ENCODE results near the gene NFATC1.

The NFATC1 gene

GRCh38 chr18:79405019-79405780 is 9.5 kb downstream of the NFATC1 start:
- no peak for DNase-seq (ENCODE audit: low read depth in 3 of 3)

GRCh38 chr18:79405781-79406575 is 10.2 kb downstream of the NFATC1 start:
- peak; percentile 51 to 76 (median 76) for DNase-seq (ENCODE audit: low read depth in 3 of 3)

- no peak for DNase-seq (ENCODE audit: low read depth in 3 of 3)
Measured at GRCh38 chr18:79406708-79407107, 11.0 kb downstream of the NFATC1 start.

- no peak for DNase-seq (ENCODE audit: low read depth in 3 of 3)
Measured at GRCh38 chr18:79409313-79409712, 13.6 kb downstream of the NFATC1 start.

- DNase-seq (ENCODE audit: low read depth in 3 of 3): no peak
Measured at GRCh38 chr18:79410171-79410641, 14.5 kb downstream of the NFATC1 start.

GRCh38 chr18:79410731-79411613 is 15.2 kb downstream of the NFATC1 start:
- no peak for DNase-seq (ENCODE audit: low read depth in 3 of 3)

- no peak for DNase-seq (ENCODE audit: low read depth in 3 of 3)
Measured at GRCh38 chr18:79411614-79412526, 16.1 kb downstream of the NFATC1 start.

- DNase-seq (ENCODE audit: low read depth in 3 of 3): no peak
Measured at GRCh38 chr18:79413025-79413424, 17.3 kb downstream of the NFATC1 start.

GRCh38 chr18:79413426-79413825 is 17.7 kb downstream of the NFATC1 start:
- no peak for DNase-seq (ENCODE audit: low read depth in 3 of 3)

- no peak for DNase-seq (ENCODE audit: low read depth in 3 of 3)
Measured at GRCh38 chr18:79413901-79414300, 18.2 kb downstream of the NFATC1 start.

GRCh38 chr18:79416022-79416676 is 20.4 kb downstream of the NFATC1 start:
- DNase-seq (ENCODE audit: low read depth in 3 of 3): no peak

GRCh38 chr18:79416677-79417052 is 20.9 kb downstream of the NFATC1 start:
- no peak for DNase-seq (ENCODE audit: low read depth in 3 of 3)

GRCh38 chr18:79418236-79418635 is 22.5 kb downstream of the NFATC1 start:
- DNase-seq (ENCODE audit: low read depth in 3 of 3): no peak

- DNase-seq (ENCODE audit: low read depth in 3 of 3): no peak
Measured at GRCh38 chr18:79418642-79419041, 22.9 kb downstream of the NFATC1 start.

GRCh38 chr18:79420033-79420745 is 24.5 kb downstream of the NFATC1 start:
- DNase-seq (ENCODE audit: low read depth in 3 of 3): no peak

- no peak for DNase-seq (ENCODE audit: low read depth in 3 of 3)
Measured at GRCh38 chr18:79421275-79421857, 25.6 kb downstream of the NFATC1 start.

- DNase-seq (ENCODE audit: low read depth in 3 of 3): no peak
Measured at GRCh38 chr18:79422022-79422782, 26.5 kb downstream of the NFATC1 start.

GRCh38 chr18:79422783-79423165 is 27.0 kb downstream of the NFATC1 start:
- no peak for DNase-seq (ENCODE audit: low read depth in 3 of 3)

Measured in stimulated activated CD4-positive, alpha-beta T cell treated with anti-CD3 and anti-CD28 coated beads, TNF-alpha, amount 100 ng/mL, for 4 hours (primary cell).